ENCODE data around the gene GABRD.

GRCh38 chr1:2023187-2023586 is 4.0 kb downstream of the GABRD start:
- TF ChIP-seq POLR2A (IDR thresholded peaks at IDR 0.05; ENCODE audit: low read depth, low read length) (no peak), TAF1 (IDR thresholded peaks at IDR 0.05; ENCODE audit: low read depth, low read length) (no peak)

All from GM12891 (cell line).